H9 (cell line): ENCODE measurements around the gene PARD6B. TPM values are rescaled to one million over a fixed set of nuclear protein-coding genes. Genes with fewer than 3 reads are reported as not detected.

Experiments used
- DNase-seq: peaks from one replicate; pipeline ENCODE4 v3.0.0-alpha.2; 2017
- H2AFZ ChIP-seq: one replicate; pipeline ENCODE4 v1.6.1; 2013; ENCODE audit warnings: mild to moderate bottlenecking, low read length, control low read depth, moderate library complexity
- H2AK5ac ChIP-seq: 2 replicates; pipeline ENCODE4 v1.6.1; 2013; ENCODE audit warnings: low read length, control low read depth, mixed read lengths; ENCODE audit not compliant: insufficient read length
- H2BK120ac ChIP-seq: one replicate; pipeline ENCODE4 v1.6.1; 2013; ENCODE audit warnings: low read depth, mild to moderate bottlenecking, low read length, control low read depth, inconsistent platforms; ENCODE audit not compliant: poor library complexity, severe bottlenecking
- H2BK12ac ChIP-seq: 2 replicates; pipeline ENCODE4 v1.6.1; 2013; ENCODE audit warnings: low read length, control low read depth, mixed read lengths, low read depth; ENCODE audit not compliant: insufficient read length
- H2BK15ac ChIP-seq: 2 replicates; pipeline ENCODE4 v1.6.1; 2013; ENCODE audit warnings: low read depth, low read length, control low read depth
- H2BK20ac ChIP-seq: one replicate; pipeline ENCODE4 v1.6.1; 2013; ENCODE audit warnings: low read depth, mild to moderate bottlenecking, low read length, control low read depth, inconsistent platforms; ENCODE audit not compliant: poor library complexity, severe bottlenecking
- H2BK5ac ChIP-seq: 2 replicates; pipeline ENCODE4 v1.6.1; 2013; ENCODE audit warnings: low read length, control low read depth, mixed read lengths; ENCODE audit not compliant: insufficient read length
- H3K14ac ChIP-seq: 2 replicates; pipeline ENCODE4 v1.6.1; 2013; ENCODE audit warnings: low read length, control low read depth; ENCODE audit not compliant: insufficient read depth
- H3K18ac ChIP-seq: 2 replicates; pipeline ENCODE4 v1.6.1; 2013; ENCODE audit warnings: low read depth, mild to moderate bottlenecking, mixed read lengths, low read length, control low read depth; ENCODE audit not compliant: insufficient read length
- H3K23ac ChIP-seq: 2 replicates; pipeline ENCODE4 v1.6.1; 2013; ENCODE audit warnings: low read length, control low read depth, mixed read lengths, low read depth; ENCODE audit not compliant: insufficient read length
- H3K23me2 ChIP-seq: 2 replicates; pipeline ENCODE4 v1.6.1; 2013; ENCODE audit warnings: low read depth, mild to moderate bottlenecking, mixed read lengths, low read length, control low read depth; ENCODE audit not compliant: insufficient read length, poor library complexity, severe bottlenecking
- H3K27ac ChIP-seq: 2 replicates; pipeline ENCODE4 v1.5.1; 2013; ENCODE audit warnings: low read length, control low read depth, mixed read lengths, low read depth; ENCODE audit not compliant: insufficient read length
- H3K27me3 ChIP-seq: 2 replicates; pipeline ENCODE4 v1.6.1; 2013; ENCODE audit warnings: low read length, control low read depth, inconsistent platforms; ENCODE audit not compliant: insufficient read depth
- H3K4ac ChIP-seq: 2 replicates; pipeline ENCODE4 v1.6.1; 2013; ENCODE audit warnings: low read depth, mild to moderate bottlenecking, control low read depth, inconsistent platforms, low read length, moderate library complexity
- H3K4me1 ChIP-seq: 2 replicates; pipeline ENCODE4 v1.6.1; 2013; ENCODE audit warnings: low read length, control low read depth, inconsistent platforms; ENCODE audit not compliant: insufficient read depth
- H3K4me2 ChIP-seq: 2 replicates; pipeline ENCODE4 v1.6.1; 2013; ENCODE audit warnings: low read length, control low read depth, mixed read lengths; ENCODE audit not compliant: insufficient read length, insufficient read depth
- H3K56ac ChIP-seq: 2 replicates; pipeline ENCODE4 v1.6.1; 2013; ENCODE audit warnings: low read depth, mild to moderate bottlenecking, mixed read lengths, low read length, control low read depth; ENCODE audit not compliant: insufficient read length
- H3K79me1 ChIP-seq: 2 replicates; pipeline ENCODE4 v1.6.1; 2013; ENCODE audit warnings: low read depth, mild to moderate bottlenecking, moderate library complexity, low read length, control low read depth, inconsistent platforms; ENCODE audit not compliant: insufficient read depth, poor library complexity, severe bottlenecking
- H3K79me2 ChIP-seq: 2 replicates; pipeline ENCODE4 v1.6.1; 2013; ENCODE audit warnings: low read length, control low read depth, inconsistent platforms; ENCODE audit not compliant: insufficient read depth
- H3K9ac ChIP-seq: 2 replicates; pipeline ENCODE4 v1.6.1; 2013; ENCODE audit warnings: low read length, control low read depth, mixed read lengths; ENCODE audit not compliant: insufficient read length; ENCODE audit errors: extremely low read depth
- H3K9me3 ChIP-seq: one replicate; pipeline ENCODE4 v1.6.1; 2013; ENCODE audit warnings: low read depth, low read length, inconsistent platforms; ENCODE audit not compliant: control insufficient read depth
- H3T11ph ChIP-seq: one replicate; pipeline ENCODE4 v1.6.1; 2013; ENCODE audit warnings: mild to moderate bottlenecking, low read length, control low read depth, inconsistent platforms
- H4K20me1 ChIP-seq: one replicate; pipeline ENCODE4 v1.6.1; 2013; ENCODE audit not compliant: control insufficient read depth, insufficient read length, insufficient read depth
- H4K5ac ChIP-seq: 2 replicates; pipeline ENCODE4 v1.6.1; 2013; ENCODE audit warnings: low read depth, mild to moderate bottlenecking, mixed read lengths, low read length, control low read depth; ENCODE audit not compliant: insufficient read length
- H4K8ac ChIP-seq: replicated peaks from 2 replicates; pipeline ENCODE4 v1.6.1; 2013; ENCODE audit warnings: low read length, control low read depth, mixed read lengths, low read depth; ENCODE audit not compliant: insufficient read length
- H4K91ac ChIP-seq: 2 replicates; pipeline ENCODE4 v1.6.1; 2013; ENCODE audit warnings: low read depth, mild to moderate bottlenecking, moderate library complexity, mixed read lengths, low read length, control low read depth; ENCODE audit not compliant: insufficient read length
- H3K27ac Mint-ChIP-seq, 3 experiments: 2 replicates in 2 of 3; 3 replicates in 1 of 3; pipeline ENCODE4 v1.8.0; 2020 to 2021; ENCODE audit warnings: mixed read lengths in 3 of 3, mild to moderate bottlenecking in 1 of 3, moderate library complexity in 1 of 3
- H3K27me3 Mint-ChIP-seq: 2 replicates; pipeline ENCODE4 v1.8.0; 2021; ENCODE audit warnings: low read depth, mild to moderate bottlenecking, moderate library complexity, mixed read lengths
- H3K36me3 Mint-ChIP-seq, 3 experiments: 2 replicates in 2 of 3; 3 replicates in 1 of 3; pipeline ENCODE4 v1.8.0; 2020 to 2021; ENCODE audit warnings: low read depth in 3 of 3, mixed read lengths in 3 of 3; ENCODE audit not compliant: insufficient read depth in 1 of 3
- H3K4me1 Mint-ChIP-seq, 2 experiments: 2 replicates each; pipeline ENCODE4 v1.8.0; 2020; ENCODE audit warnings: mixed read lengths in 2 of 2
- H3K4me3 Mint-ChIP-seq, 2 experiments: 2 replicates in 1 of 2; 3 replicates in 1 of 2; pipeline ENCODE4 v1.8.0; 2020 to 2021; ENCODE audit warnings: mild to moderate bottlenecking in 2 of 2, mixed read lengths in 2 of 2, moderate library complexity in 1 of 2
- H3K9me3 Mint-ChIP-seq, 2 experiments: 2 replicates in 1 of 2; 3 replicates in 1 of 2; pipeline ENCODE4 v1.8.0; 2020; ENCODE audit warnings: mild to moderate bottlenecking in 2 of 2, mixed read lengths in 2 of 2, moderate library complexity in 1 of 2
- CTCF ChIP-seq: fragments of 200-600 bp; sonication (generic); conservative IDR thresholded peaks from 3 replicates; pipeline ENCODE4 v1.8.0; 2021; ENCODE audit warnings: antibody characterized with exemption, mild to moderate bottlenecking
- WGBS: extraction: QIAGEN DNeasy Blood & Tissue Kit; methylation state at CpG from one replicate; pipeline ENCODE4 v1.1.7; 2013; ENCODE audit warnings: missing lambda C conversion rate, low lambda C conversion rate, mixed read lengths; ENCODE audit not compliant: insufficient read length; ENCODE audit errors: extremely low coverage; 5-methylcytosine and 5-hydroxymethylcytosine counted together
- total RNA-seq: library from RNA; stranded (reverse); gene quantifications from 2 replicates; pipeline ENCODE4 v1.2.1, GENCODE V29; 2021

Gene PARD6B
- total RNA-seq, 1 experiment from 2014 or later, result 27.4 TPM

- peaks cover 2% of the 10 kb centered on the region; the same call in 1 of the 2 replicates for H3K27me3 Mint-ChIP-seq
- no peak overlapping the region for H3K27ac ChIP-seq
Observed at GRCh38 chr20:50717312-50717711, 14.1 kb upstream of the PARD6B start.

More at GRCh38 chr20:50717312-50717711, 14.1 kb upstream of the PARD6B start:
- no peaks in the 10 kb centered on the region; the same call in 1 of the 2 replicates for H3K4me1 ChIP-seq
- H3K56ac ChIP-seq, result no peak overlapping the region
- H3K23me2 ChIP-seq, result no peaks in the 10 kb centered on the region
- no peaks in the 10 kb centered on the region for H3K79me2 ChIP-seq
- no peak overlapping the region for H3K9ac ChIP-seq
- H3K36me3 Mint-ChIP-seq, result no peaks in the 10 kb centered on the region; a peak in 1 of 7 replicates
- no peak overlapping the region for H3K14ac ChIP-seq
- no peaks in the 10 kb centered on the region for H3K9me3 Mint-ChIP-seq
- H2BK12ac ChIP-seq, result no peak overlapping the region
- TF ChIP-seq CTCF, result no peak
- no peak overlapping the region for H2AK5ac ChIP-seq
- H2BK15ac ChIP-seq, result no peak overlapping the region
- H3K27ac Mint-ChIP-seq, result no peak overlapping the region
- no peak for DNase-seq
- H3K4me2 ChIP-seq, result no peak overlapping the region
- H4K8ac ChIP-seq, result no peak overlapping the region
- no peak overlapping the region for H3K23ac ChIP-seq
- no peak overlapping the region for H2AFZ ChIP-seq
- no peak overlapping the region for H4K91ac ChIP-seq
- H3K4me1 Mint-ChIP-seq, result peaks cover 20 to 26% of the 10 kb centered on the region in 2 experiments
- no peak overlapping the region for H2BK20ac ChIP-seq
- WGBS, result no CpG with 5 or more reads among the region's 2 CpGs
- H3K27me3 ChIP-seq, result no peaks in the 10 kb centered on the region
- no peak overlapping the region for H3K4me3 Mint-ChIP-seq
- no peak overlapping the region for H2BK5ac ChIP-seq
- no peaks in the 10 kb centered on the region for H3K9me3 ChIP-seq
- H3K79me1 ChIP-seq, result no peaks in the 10 kb centered on the region
- no peak overlapping the region for H3T11ph ChIP-seq
- H3K4ac ChIP-seq, result no peak overlapping the region
- no peak overlapping the region for H2BK120ac ChIP-seq
- H4K5ac ChIP-seq, result no peak overlapping the region
- H4K20me1 ChIP-seq, result no peaks in the 10 kb centered on the region
- no peak overlapping the region for H3K18ac ChIP-seq
